Measurements from ENCODE around the gene RGS12.

The RGS12 gene

DNA sequence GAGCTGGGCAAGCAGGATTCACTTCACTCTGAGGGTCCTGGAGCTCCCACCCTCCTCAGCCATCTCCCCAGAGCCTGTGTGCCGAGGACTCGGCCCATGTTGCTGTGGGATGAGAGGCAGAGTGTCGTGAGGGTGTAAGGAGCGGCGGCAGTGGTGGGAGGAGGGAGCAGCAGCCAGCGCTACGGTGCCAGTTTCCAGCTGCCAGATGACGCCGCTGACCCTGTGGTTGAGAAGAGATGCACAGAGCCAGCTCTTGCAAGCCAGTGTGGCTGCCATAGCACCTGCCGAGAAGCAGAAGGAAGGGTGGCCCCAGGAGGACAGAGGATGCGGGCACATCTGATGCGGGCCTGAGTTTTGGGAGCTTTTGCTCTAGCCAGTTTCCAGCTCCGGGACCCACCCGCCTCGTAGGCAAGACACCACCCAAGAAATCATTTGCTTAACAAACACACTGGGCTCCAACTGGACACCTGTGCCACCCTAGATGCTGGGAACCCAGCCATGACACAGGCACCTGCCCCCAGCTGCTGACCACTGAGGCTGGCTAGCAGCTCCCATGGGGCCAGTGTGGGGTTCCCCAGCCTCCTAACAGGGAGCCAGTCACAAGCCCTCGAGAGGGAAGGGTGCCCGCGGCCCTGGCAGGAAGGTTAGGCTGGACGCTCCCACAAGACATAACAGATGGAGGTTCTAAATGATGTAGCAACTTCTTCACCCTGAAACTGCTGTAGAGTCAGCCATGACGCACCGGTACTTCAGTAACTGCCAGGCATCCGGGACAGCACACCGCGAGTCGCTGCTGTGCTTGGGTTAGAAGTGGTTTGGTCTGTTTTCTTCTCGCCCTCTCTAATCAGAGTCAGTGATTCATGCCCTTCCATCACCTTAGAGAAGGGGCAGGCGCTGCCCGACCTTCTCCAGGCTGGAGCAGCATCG is 35.0 kb upstream of the RGS12 start:
- no peaks in the 10 kb centered on the region for H3K4me1 ChIP-seq (ENCODE audit: insufficient read depth, low read length)
- H3K36me3 ChIP-seq (ENCODE audit: insufficient read depth, low read length), result no peaks in the 10 kb centered on the region
- H3K4me3 ChIP-seq (ENCODE audit: low read depth in 1 of 2, low read length in 2 of 2), result no peak overlapping the region
- H3K9ac ChIP-seq (ENCODE audit: low read length), result no peak overlapping the region
- no peaks in the 10 kb centered on the region for H3K27me3 ChIP-seq (ENCODE audit: control insufficient read depth in 1 of 2, insufficient read depth in 2 of 2, low read length in 2 of 2)
- no peaks in the 10 kb centered on the region for H3K9me3 ChIP-seq (ENCODE audit: low read length)
- no peak overlapping the region for H3K27ac ChIP-seq (ENCODE audit: low read depth, low read length)

- Histone ChIP-seq H3K27me3 (ENCODE audit: control insufficient read depth in 1 of 2, insufficient read depth in 2 of 2, low read length in 2 of 2) (no peaks in the 10 kb centered on the region), H3K27ac (ENCODE audit: low read depth, low read length) (no peak overlapping the region), H3K9ac (ENCODE audit: low read length) (no peak overlapping the region), H3K4me1 (ENCODE audit: insufficient read depth, low read length) (no peaks in the 10 kb centered on the region), H3K36me3 (ENCODE audit: insufficient read depth, low read length) (no peaks in the 10 kb centered on the region), H3K4me3 (ENCODE audit: low read depth in 1 of 2, low read length in 2 of 2) (no peak overlapping the region), H3K9me3 (ENCODE audit: low read length) (no peaks in the 10 kb centered on the region)
Measured at GRCh38 chr4:3261411-3262207, 31.2 kb upstream of the RGS12 start.

GRCh38 chr4:3262208-3263052 is 30.4 kb upstream of the RGS12 start:
- no peak overlapping the region for H3K4me3 ChIP-seq (ENCODE audit: low read depth in 1 of 2, low read length in 2 of 2)
- H3K36me3 ChIP-seq (ENCODE audit: insufficient read depth, low read length), result no peaks in the 10 kb centered on the region
- no peaks in the 10 kb centered on the region for H3K27me3 ChIP-seq (ENCODE audit: control insufficient read depth in 1 of 2, insufficient read depth in 2 of 2, low read length in 2 of 2)
- no peaks in the 10 kb centered on the region for H3K4me1 ChIP-seq (ENCODE audit: insufficient read depth, low read length)
- H3K9me3 ChIP-seq (ENCODE audit: low read length), result no peaks in the 10 kb centered on the region
- no peak overlapping the region for H3K27ac ChIP-seq (ENCODE audit: low read depth, low read length)
- no peak overlapping the region for H3K9ac ChIP-seq (ENCODE audit: low read length)

DNA sequence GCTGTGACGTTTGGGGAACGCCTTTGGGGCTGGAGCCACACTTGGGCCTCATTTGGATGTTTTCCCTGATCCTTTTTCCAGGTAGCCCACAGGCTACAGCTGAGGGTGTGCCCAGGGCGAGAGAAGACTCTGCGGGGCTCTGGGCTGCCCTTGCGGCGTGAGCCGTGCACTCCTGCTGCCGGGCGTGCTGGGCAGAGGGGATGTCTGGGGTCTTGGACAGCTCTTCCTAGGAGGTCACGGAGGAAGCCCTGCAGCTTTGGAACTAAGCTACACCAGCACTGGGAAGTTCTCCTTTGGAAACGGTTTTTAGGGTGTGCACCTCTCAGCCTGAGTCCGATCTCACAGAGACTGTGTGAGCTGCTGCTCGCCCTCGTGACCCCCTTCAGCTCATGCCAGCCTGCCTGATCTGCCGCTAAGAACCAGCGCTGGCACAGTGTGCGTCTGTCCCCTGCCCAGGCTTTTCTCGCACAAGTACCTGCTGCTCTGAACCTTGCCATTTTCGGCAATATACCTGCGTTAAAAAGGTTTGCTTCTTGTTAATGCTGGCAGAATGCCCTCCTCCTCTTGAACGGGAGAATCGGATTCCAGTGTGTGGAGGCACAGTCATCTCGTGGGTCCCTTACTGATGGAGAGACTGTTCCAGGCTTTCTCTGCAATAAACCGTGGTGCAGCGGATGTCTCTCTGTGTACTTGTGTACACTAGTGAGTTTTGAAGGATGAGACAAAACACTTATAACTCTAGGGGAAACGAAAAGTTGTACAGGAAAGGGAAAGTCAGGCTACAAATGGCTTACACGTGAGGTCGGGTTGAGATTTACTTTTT is 29.6 kb upstream of the RGS12 start:
- H3K4me3 ChIP-seq (ENCODE audit: low read depth in 1 of 2, low read length in 2 of 2), result no peak overlapping the region

DNA sequence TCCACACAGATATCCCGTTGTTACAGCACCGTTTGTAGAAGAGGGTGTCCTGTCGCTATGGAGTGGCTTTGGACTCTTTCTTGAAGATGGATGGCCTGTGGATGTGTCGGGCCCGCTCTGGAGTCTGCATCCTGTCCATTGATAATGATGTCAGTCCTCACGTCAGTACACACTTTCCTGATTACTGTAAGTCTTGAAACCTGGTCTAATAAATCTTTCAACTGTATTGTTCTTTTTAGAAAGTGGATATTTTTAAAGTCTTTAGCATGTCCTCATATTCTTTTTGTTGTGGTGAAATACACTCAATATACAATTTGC is 29.0 kb upstream of the RGS12 start:
- H3K4me1 ChIP-seq (ENCODE audit: insufficient read depth, low read length), result no peaks in the 10 kb centered on the region
- no peak overlapping the region for H3K9ac ChIP-seq (ENCODE audit: low read length)
- no peaks in the 10 kb centered on the region for H3K27me3 ChIP-seq (ENCODE audit: control insufficient read depth in 1 of 2, insufficient read depth in 2 of 2, low read length in 2 of 2)
- no peaks in the 10 kb centered on the region for H3K36me3 ChIP-seq (ENCODE audit: insufficient read depth, low read length)
- no peak overlapping the region for H3K4me3 ChIP-seq (ENCODE audit: low read depth in 1 of 2, low read length in 2 of 2)
- H3K27ac ChIP-seq (ENCODE audit: low read depth, low read length), result no peak overlapping the region
- no peaks in the 10 kb centered on the region for H3K9me3 ChIP-seq (ENCODE audit: low read length)

More for the DNA sequence above, 29.6 kb upstream of the RGS12 start:
- no peak overlapping the region for H3K27ac ChIP-seq (ENCODE audit: low read depth, low read length)
- no peak overlapping the region for H3K9ac ChIP-seq (ENCODE audit: low read length)
- no peaks in the 10 kb centered on the region for H3K27me3 ChIP-seq (ENCODE audit: control insufficient read depth in 1 of 2, insufficient read depth in 2 of 2, low read length in 2 of 2)
- H3K4me1 ChIP-seq (ENCODE audit: insufficient read depth, low read length), result no peaks in the 10 kb centered on the region
- H3K36me3 ChIP-seq (ENCODE audit: insufficient read depth, low read length), result no peaks in the 10 kb centered on the region
- H3K9me3 ChIP-seq (ENCODE audit: low read length), result no peaks in the 10 kb centered on the region

GRCh38 chr4:3266076-3266475 is 26.7 kb upstream of the RGS12 start:
- H3K27me3 ChIP-seq (ENCODE audit: control insufficient read depth in 1 of 2, insufficient read depth in 2 of 2, low read length in 2 of 2), result no peaks in the 10 kb centered on the region
- H3K36me3 ChIP-seq (ENCODE audit: insufficient read depth, low read length), result no peaks in the 10 kb centered on the region
- H3K4me3 ChIP-seq (ENCODE audit: low read depth in 1 of 2, low read length in 2 of 2), result no peak overlapping the region
- H3K9me3 ChIP-seq (ENCODE audit: low read length), result no peaks in the 10 kb centered on the region
- no peak overlapping the region for H3K9ac ChIP-seq (ENCODE audit: low read length)
- H3K27ac ChIP-seq (ENCODE audit: low read depth, low read length), result no peak overlapping the region
- H3K4me1 ChIP-seq (ENCODE audit: insufficient read depth, low read length), result peaks cover 7% of the 10 kb centered on the region

DNA sequence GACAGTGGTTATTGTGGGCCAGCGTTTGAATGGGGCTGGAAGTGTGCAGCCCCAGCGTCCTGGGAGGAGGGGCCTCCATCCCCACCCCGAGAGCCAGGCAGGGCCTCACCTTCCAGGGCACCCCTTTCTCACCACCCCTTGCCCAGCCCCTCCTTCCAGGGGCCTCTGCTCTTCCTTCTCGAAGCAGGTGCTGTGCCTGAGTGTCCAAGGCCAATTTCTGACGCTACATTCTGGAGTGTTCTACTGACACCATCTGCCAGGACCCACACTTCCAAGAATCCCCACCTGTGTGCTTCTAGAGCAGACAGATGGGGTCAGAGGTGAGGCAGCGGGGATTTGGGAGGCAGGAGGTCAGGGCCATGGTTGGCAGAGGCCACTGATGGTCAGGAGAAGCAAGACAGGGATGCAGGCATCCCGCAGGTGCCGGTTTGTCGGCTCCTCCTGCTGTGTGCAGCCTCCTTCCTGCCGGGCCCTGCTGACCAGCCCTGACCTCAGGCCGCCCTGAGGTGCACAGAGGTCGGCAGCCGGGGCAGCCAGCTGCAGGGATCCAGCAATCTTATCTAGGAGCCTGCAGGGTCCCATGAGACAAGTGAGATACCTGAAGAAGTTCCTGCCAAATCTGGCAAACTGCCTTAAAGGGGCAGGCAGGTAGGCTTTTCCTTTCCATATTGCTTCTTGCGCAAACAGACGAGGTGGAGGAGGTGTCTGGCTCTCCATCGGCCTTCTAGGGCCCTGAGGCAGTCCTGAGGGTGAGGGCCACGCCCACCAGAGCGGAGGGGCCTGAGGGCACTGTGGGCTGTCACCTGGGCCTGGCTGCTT is 25.0 kb upstream of the RGS12 start:
- Histone ChIP-seq H3K27me3 (ENCODE audit: control insufficient read depth in 1 of 2, insufficient read depth in 2 of 2, low read length in 2 of 2) (no peaks in the 10 kb centered on the region), H3K9me3 (ENCODE audit: low read length) (no peaks in the 10 kb centered on the region), H3K36me3 (ENCODE audit: insufficient read depth, low read length) (no peaks in the 10 kb centered on the region)

DNA sequence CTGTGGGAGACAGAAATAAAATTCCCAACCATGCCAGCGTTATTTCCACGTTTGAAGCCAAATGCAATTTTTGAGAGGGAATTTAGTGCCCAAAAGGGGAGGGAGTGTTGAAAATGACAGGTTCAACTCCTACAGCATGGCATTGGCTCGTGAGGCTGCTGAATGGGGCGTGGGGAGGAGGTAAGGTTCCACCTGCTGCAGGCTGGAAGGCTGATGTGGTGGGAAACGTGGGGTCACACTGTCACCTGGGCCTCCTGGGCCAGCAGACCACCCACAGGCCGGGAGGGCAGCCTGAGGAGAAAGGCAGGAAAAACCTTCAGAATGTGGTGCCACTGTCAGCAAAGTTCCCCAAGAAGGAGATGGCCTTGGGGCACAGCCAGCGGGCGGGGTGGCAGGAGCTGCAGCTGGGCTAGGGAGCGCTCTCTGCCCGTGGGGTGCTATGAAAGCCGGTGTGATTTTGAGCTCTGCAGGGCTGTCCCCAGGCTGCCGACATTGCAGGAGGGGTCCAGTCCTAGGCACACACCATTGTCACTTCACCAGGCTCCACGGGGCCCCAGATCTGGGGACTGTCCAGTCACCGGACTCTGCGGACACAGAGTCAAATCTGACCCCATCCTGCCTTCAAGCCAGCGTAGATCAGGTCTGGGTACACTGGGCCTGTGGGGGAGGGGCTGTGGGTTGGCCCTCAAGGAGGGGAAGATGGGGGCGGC is 24.3 kb upstream of the RGS12 start:
- Histone ChIP-seq H3K9me3 (ENCODE audit: low read length) (no peaks in the 10 kb centered on the region), H3K9ac (ENCODE audit: low read length) (no peak overlapping the region)

More for the DNA sequence above, 25.0 kb upstream of the RGS12 start:
- no peak overlapping the region for H3K4me3 ChIP-seq (ENCODE audit: low read depth in 1 of 2, low read length in 2 of 2)
- H3K4me1 ChIP-seq (ENCODE audit: insufficient read depth, low read length), result peaks cover 7% of the 10 kb centered on the region
- no peak overlapping the region for H3K9ac ChIP-seq (ENCODE audit: low read length)
- no peak overlapping the region for H3K27ac ChIP-seq (ENCODE audit: low read depth, low read length)

GRCh38 chr4:3269105-3269927 is 23.5 kb upstream of the RGS12 start:
- H3K36me3 ChIP-seq (ENCODE audit: insufficient read depth, low read length), result no peaks in the 10 kb centered on the region
- H3K9me3 ChIP-seq (ENCODE audit: low read length), result no peaks in the 10 kb centered on the region
- H3K27ac ChIP-seq (ENCODE audit: low read depth, low read length), result no peak overlapping the region
- no peak overlapping the region for H3K9ac ChIP-seq (ENCODE audit: low read length)
- H3K4me3 ChIP-seq (ENCODE audit: low read depth in 1 of 2, low read length in 2 of 2), result no peak overlapping the region
- H3K4me1 ChIP-seq (ENCODE audit: insufficient read depth, low read length), result peaks cover 7% of the 10 kb centered on the region
- no peaks in the 10 kb centered on the region for H3K27me3 ChIP-seq (ENCODE audit: control insufficient read depth in 1 of 2, insufficient read depth in 2 of 2, low read length in 2 of 2)

More for the DNA sequence above, 24.3 kb upstream of the RGS12 start:
- Histone ChIP-seq H3K4me1 (ENCODE audit: insufficient read depth, low read length) (peaks cover 7% of the 10 kb centered on the region), H3K27me3 (ENCODE audit: control insufficient read depth in 1 of 2, insufficient read depth in 2 of 2, low read length in 2 of 2) (no peaks in the 10 kb centered on the region), H3K4me3 (ENCODE audit: low read depth in 1 of 2, low read length in 2 of 2) (no peak overlapping the region), H3K36me3 (ENCODE audit: insufficient read depth, low read length) (no peaks in the 10 kb centered on the region), H3K27ac (ENCODE audit: low read depth, low read length) (no peak overlapping the region)

Data from muscle layer of colon (tissue), 2 donors.